SK-N-SH (cell line): ENCODE results near the gene CNGA4. TPM values are rescaled to one million over a fixed set of nuclear protein-coding genes. Genes with fewer than 3 reads are reported as not detected.

Source experiments
- CTCF ChIA-PET: fragments of 300-600, 350-600 bp; formaldehyde crosslinking; extraction: SDS; loops from one replicate; lab custom pipeline; 2021; lab: Yijun Ruan, JAX
- POLR2A ChIA-PET: fragments of 350-600 bp; sonication (Branson Sonifier 250); formaldehyde crosslinking; extraction: SDS; loops from one replicate; lab custom pipeline; 2020; ENCODE audit warnings: antibody characterized with exemption, inconsistent platforms; lab: Yijun Ruan, JAX
- DNase-seq: peaks from one replicate; pipeline ENCODE4 v3.0.0; 2012
- H2AFZ ChIP-seq: fragments of 200-600 bp; sonication (generic); 2 replicates; pipeline ENCODE4 v1.8.1; 2016; ENCODE audit warnings: antibody characterized with exemption, mild to moderate bottlenecking, low read depth
- H3F3A ChIP-seq: fragments of 200-600 bp; sonication (generic); replicated peaks from 2 replicates; pipeline ENCODE3; 2016; ENCODE audit warnings: antibody characterized with exemption, mild to moderate bottlenecking; ENCODE audit not compliant: insufficient read depth
- H3K27ac ChIP-seq, 2 experiments: fragments of 200-500 bp in 1 of 2; fragments of 200-600 bp in 1 of 2; sonication (Bioruptor generic) in 1 of 2; sonication (generic), shearing (Covaris generic) in 1 of 2; 2 replicates each; pipeline versions ENCODE4 v1.5.1 to v1.6.1; 2014 to 2016; ENCODE audit warnings: low read depth in 2 of 2, inconsistent platforms in 1 of 2, low read length in 1 of 2, mild to moderate bottlenecking in 1 of 2, mixed read lengths in 1 of 2
- H3K27me3 ChIP-seq: fragments of 200-600 bp; sonication (generic), shearing (Covaris generic); 2 replicates; pipeline ENCODE4 v1.6.1; 2016; ENCODE audit warnings: mixed run types; ENCODE audit not compliant: insufficient read depth
- H3K36me3 ChIP-seq, 2 experiments: fragments of 200-500 bp in 1 of 2; fragments of 200-600 bp in 1 of 2; sonication (Bioruptor generic) in 1 of 2; sonication (generic) in 1 of 2; replicated peaks in 1 of 2; 2 replicates each; pipeline versions ENCODE3 to v1.5.1; 2014 to 2016; ENCODE audit warnings: low read length in 1 of 2, mild to moderate bottlenecking in 1 of 2; ENCODE audit not compliant: insufficient read depth in 2 of 2, control insufficient read depth in 1 of 2
- H3K4me1 ChIP-seq, 2 experiments: fragments of 200-500 bp in 1 of 2; fragments of 200-600 bp in 1 of 2; sonication (Bioruptor generic) in 1 of 2; sonication (generic), shearing (Covaris generic) in 1 of 2; 2 replicates each; pipeline versions ENCODE4 v1.5.1 to v1.6.1; 2014 to 2016; ENCODE audit warnings: low read depth in 1 of 2, low read length in 1 of 2, mixed run types in 1 of 2; ENCODE audit not compliant: insufficient read depth in 2 of 2, control insufficient read depth in 1 of 2
- H3K4me2 ChIP-seq: fragments of 200-600 bp; sonication (generic), shearing (Covaris generic); 2 replicates; pipeline ENCODE4 v1.6.1; 2017; ENCODE audit warnings: mixed run types
- H3K4me3 ChIP-seq, 2 experiments: fragments of 200-500 bp in 1 of 2; fragments of 200-600 bp in 1 of 2; sonication (Bioruptor generic) in 1 of 2; sonication (generic), shearing (Covaris generic) in 1 of 2; 2 replicates each; pipeline versions ENCODE4 v1.5.1 to v1.8.1; 2014 to 2016; ENCODE audit warnings: low read depth in 2 of 2, inconsistent platforms in 1 of 2, low read length in 1 of 2, mild to moderate bottlenecking in 1 of 2, mixed read lengths in 1 of 2, moderate library complexity in 1 of 2
- H3K79me2 ChIP-seq: fragments of 200-600 bp; sonication (generic); 2 replicates; pipeline ENCODE4 v1.8.1; 2017; ENCODE audit warnings: mild to moderate bottlenecking; ENCODE audit not compliant: insufficient read depth
- H3K9ac ChIP-seq: fragments of 200-600 bp; sonication (generic); 2 replicates; pipeline ENCODE4 v1.6.1; 2017; ENCODE audit warnings: mixed run types
- H3K9me2 ChIP-seq: fragments of 200-600 bp; sonication (generic); 2 replicates; pipeline ENCODE4 v1.6.1; 2017; ENCODE audit warnings: mixed run types
- H3K9me3 ChIP-seq: fragments of 200-600 bp; sonication (generic); 2 replicates; pipeline ENCODE4 v1.6.1; 2017; ENCODE audit warnings: mixed run types, mild to moderate bottlenecking, moderate library complexity
- H4K20me1 ChIP-seq: fragments of 200-600 bp; sonication (generic); 2 replicates; pipeline ENCODE4 v1.6.1; 2017; ENCODE audit warnings: mild to moderate bottlenecking, mixed run types; ENCODE audit not compliant: insufficient read depth
- EZH2phosphoT487 ChIP-seq: fragments of 200-600 bp; sonication (generic); IDR thresholded peaks from 2 replicates; pipeline ENCODE4 v1.6.1; 2017; ENCODE audit warnings: low read depth, mixed run types, mild to moderate bottlenecking, antibody characterized with exemption, moderate library complexity, borderline replicate concordance
- FOSL2 ChIP-seq: IDR thresholded peaks from 2 replicates; pipeline ENCODE4 v1.4.0; 2012; ENCODE audit warnings: low read depth, mild to moderate bottlenecking, moderate library complexity, borderline replicate concordance
- GATA2 ChIP-seq: sonication (generic); formaldehyde crosslinking; IDR thresholded peaks from 2 replicates; pipeline ENCODE4 v1.5.0; 2020; ENCODE audit warnings: mild to moderate bottlenecking, missing genetic modification reagents
- MEF2A ChIP-seq: IDR thresholded peaks from 2 replicates; pipeline ENCODE4 v1.4.0; 2012; ENCODE audit warnings: low read depth, borderline replicate concordance
- MXI1 ChIP-seq: IDR thresholded peaks from 2 replicates; pipeline ENCODE4 v1.6.1; 2012; ENCODE audit warnings: mild to moderate bottlenecking, low read depth, low read length, improper control_type of control experiment
- NFIC ChIP-seq: IDR thresholded peaks from 2 replicates; pipeline ENCODE4 v1.4.0; 2012; ENCODE audit warnings: borderline replicate concordance
- POLR2AphosphoS5 ChIP-seq: IDR thresholded peaks from 2 replicates; pipeline ENCODE4 v1.6.1; 2012; ENCODE audit warnings: low read depth, low read length
- RAD21 ChIP-seq: IDR thresholded peaks from 2 replicates; pipeline ENCODE4 v1.6.1; 2012; ENCODE audit warnings: mild to moderate bottlenecking, low read length
- TAF1 ChIP-seq: IDR thresholded peaks from 2 replicates; pipeline ENCODE4 v1.6.1; 2012; ENCODE audit warnings: low read depth, mild to moderate bottlenecking, low read length, moderate library complexity, borderline replicate concordance
- TCF12 ChIP-seq: IDR thresholded peaks from 2 replicates; pipeline ENCODE4 v1.4.0; 2012
- WGBS: methylation state at CpG from one replicate; pipeline ENCODE4 v1.1.6; 2017; ENCODE audit warnings: low lambda C conversion rate; 5-methylcytosine and 5-hydroxymethylcytosine counted together
- polyA plus RNA-seq, 3 experiments: library from polyadenylated mRNA; depleted of rRNA; stranded (reverse); fragments of >200 nt; gene quantifications; 2 replicates each; pipeline ENCODE4 v1.2.3, GENCODE V29; 2012
- TF ChIP-seq, protein P1 (sequence below): fragments of 150-350 bp; IDR thresholded peaks from 2 replicates; pipeline ENCODE4 v1.6.1; 2016; ENCODE audit warnings: mild to moderate bottlenecking, low read depth, low read length
- TF ChIP-seq, protein P2 (sequence below): IDR thresholded peaks from 2 replicates; pipeline ENCODE4 v1.4.0; 2012; ENCODE audit warnings: low read depth
- TF ChIP-seq, protein P3 (sequence below): fragments of 200-600 bp; sonication (generic); IDR thresholded peaks from 2 replicates; pipeline ENCODE4 v1.6.1; 2017; ENCODE audit warnings: antibody characterized with exemption, mild to moderate bottlenecking, moderate library complexity
- TF ChIP-seq, protein P4 (sequence below): IDR thresholded peaks from 2 replicates; pipeline ENCODE4 v1.6.1; 2012; ENCODE audit warnings: mild to moderate bottlenecking, low read depth, low read length, moderate library complexity
- TF ChIP-seq, protein P5 (sequence below): IDR thresholded peaks from 2 replicates; pipeline ENCODE4 v1.4.0; 2012; ENCODE audit warnings: low read depth, borderline replicate concordance

Gene CNGA4
- polyA plus RNA-seq, 1 of the 3 experiments (the other 2 are of a cell fraction) = 0.13 TPM

DNA sequence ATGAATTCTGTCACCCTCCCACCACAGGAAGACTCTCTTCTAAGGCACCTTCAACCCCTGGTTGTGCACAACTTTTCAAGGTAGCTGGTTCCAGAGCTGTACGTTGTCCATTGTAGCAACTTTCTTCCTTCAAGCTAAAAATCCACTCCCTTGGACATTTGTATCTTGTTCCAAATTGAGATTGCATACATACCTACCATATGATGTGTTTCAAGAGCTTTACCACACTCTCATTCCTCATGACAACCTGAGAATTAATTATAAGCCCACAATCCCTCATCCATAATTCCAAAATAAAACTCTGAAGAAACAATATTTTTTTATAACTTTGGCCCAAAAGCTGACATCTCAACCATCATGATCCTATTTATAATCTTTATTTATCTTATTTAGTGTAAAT is 36.8 kb upstream of the CNGA4 start:
- CTCF ChIA-PET = no interaction called here
- TF ChIP-seq, protein P1, sequence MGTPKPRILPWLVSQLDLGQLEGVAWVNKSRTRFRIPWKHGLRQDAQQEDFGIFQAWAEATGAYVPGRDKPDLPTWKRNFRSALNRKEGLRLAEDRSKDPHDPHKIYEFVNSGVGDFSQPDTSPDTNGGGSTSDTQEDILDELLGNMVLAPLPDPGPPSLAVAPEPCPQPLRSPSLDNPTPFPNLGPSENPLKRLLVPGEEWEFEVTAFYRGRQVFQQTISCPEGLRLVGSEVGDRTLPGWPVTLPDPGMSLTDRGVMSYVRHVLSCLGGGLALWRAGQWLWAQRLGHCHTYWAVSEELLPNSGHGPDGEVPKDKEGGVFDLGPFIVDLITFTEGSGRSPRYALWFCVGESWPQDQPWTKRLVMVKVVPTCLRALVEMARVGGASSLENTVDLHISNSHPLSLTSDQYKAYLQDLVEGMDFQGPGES = no peak
- no peak for TF ChIP-seq MEF2A
- TF ChIP-seq GATA2 (CRISPR knock-in tag) = no peak
- no peak for TF ChIP-seq MXI1
- TF ChIP-seq TAF1 = no peak
- no peak for TF ChIP-seq TCF12
- TF ChIP-seq, protein P2, sequence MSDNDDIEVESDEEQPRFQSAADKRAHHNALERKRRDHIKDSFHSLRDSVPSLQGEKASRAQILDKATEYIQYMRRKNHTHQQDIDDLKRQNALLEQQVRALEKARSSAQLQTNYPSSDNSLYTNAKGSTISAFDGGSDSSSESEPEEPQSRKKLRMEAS = no peak
- TF ChIP-seq NFIC = no peak
- TF ChIP-seq, protein P3, sequence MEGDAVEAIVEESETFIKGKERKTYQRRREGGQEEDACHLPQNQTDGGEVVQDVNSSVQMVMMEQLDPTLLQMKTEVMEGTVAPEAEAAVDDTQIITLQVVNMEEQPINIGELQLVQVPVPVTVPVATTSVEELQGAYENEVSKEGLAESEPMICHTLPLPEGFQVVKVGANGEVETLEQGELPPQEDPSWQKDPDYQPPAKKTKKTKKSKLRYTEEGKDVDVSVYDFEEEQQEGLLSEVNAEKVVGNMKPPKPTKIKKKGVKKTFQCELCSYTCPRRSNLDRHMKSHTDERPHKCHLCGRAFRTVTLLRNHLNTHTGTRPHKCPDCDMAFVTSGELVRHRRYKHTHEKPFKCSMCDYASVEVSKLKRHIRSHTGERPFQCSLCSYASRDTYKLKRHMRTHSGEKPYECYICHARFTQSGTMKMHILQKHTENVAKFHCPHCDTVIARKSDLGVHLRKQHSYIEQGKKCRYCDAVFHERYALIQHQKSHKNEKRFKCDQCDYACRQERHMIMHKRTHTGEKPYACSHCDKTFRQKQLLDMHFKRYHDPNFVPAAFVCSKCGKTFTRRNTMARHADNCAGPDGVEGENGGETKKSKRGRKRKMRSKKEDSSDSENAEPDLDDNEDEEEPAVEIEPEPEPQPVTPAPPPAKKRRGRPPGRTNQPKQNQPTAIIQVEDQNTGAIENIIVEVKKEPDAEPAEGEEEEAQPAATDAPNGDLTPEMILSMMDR = no peak
- TF ChIP-seq EZH2phosphoT487 = no peak
- no peak for TF ChIP-seq FOSL2
- TF ChIP-seq, protein P4, sequence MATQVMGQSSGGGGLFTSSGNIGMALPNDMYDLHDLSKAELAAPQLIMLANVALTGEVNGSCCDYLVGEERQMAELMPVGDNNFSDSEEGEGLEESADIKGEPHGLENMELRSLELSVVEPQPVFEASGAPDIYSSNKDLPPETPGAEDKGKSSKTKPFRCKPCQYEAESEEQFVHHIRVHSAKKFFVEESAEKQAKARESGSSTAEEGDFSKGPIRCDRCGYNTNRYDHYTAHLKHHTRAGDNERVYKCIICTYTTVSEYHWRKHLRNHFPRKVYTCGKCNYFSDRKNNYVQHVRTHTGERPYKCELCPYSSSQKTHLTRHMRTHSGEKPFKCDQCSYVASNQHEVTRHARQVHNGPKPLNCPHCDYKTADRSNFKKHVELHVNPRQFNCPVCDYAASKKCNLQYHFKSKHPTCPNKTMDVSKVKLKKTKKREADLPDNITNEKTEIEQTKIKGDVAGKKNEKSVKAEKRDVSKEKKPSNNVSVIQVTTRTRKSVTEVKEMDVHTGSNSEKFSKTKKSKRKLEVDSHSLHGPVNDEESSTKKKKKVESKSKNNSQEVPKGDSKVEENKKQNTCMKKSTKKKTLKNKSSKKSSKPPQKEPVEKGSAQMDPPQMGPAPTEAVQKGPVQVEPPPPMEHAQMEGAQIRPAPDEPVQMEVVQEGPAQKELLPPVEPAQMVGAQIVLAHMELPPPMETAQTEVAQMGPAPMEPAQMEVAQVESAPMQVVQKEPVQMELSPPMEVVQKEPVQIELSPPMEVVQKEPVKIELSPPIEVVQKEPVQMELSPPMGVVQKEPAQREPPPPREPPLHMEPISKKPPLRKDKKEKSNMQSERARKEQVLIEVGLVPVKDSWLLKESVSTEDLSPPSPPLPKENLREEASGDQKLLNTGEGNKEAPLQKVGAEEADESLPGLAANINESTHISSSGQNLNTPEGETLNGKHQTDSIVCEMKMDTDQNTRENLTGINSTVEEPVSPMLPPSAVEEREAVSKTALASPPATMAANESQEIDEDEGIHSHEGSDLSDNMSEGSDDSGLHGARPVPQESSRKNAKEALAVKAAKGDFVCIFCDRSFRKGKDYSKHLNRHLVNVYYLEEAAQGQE = no peak
- TF ChIP-seq, protein P5, sequence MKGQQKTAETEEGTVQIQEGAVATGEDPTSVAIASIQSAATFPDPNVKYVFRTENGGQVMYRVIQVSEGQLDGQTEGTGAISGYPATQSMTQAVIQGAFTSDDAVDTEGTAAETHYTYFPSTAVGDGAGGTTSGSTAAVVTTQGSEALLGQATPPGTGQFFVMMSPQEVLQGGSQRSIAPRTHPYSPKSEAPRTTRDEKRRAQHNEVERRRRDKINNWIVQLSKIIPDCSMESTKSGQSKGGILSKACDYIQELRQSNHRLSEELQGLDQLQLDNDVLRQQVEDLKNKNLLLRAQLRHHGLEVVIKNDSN = no peak
- TF ChIP-seq RAD21 = no peak
- TF ChIP-seq POLR2AphosphoS5 = no peak
- TF ChIP-seq, all 33 proteins: peak for 0

More for the DNA sequence above, 36.8 kb upstream of the CNGA4 start:
- POLR2A ChIA-PET = no interaction called here
- Histone ChIP-seq H3K36me3 (peaks cover 6 to 10% of the 10 kb centered on the region in 2 experiments), H4K20me1 (no peaks in the 10 kb centered on the region), H3K9me2 (no peaks in the 10 kb centered on the region), H3K4me3 (no peak overlapping the region), H3K4me2 (no peak overlapping the region), H3K9ac (no peak overlapping the region), H2AFZ (no peak overlapping the region), H3K27me3 (no peaks in the 10 kb centered on the region), H3F3A (no peaks in the 10 kb centered on the region), H3K9me3 (no peaks in the 10 kb centered on the region), H3K27ac (no peak overlapping the region), H3K79me2 (no peaks in the 10 kb centered on the region), H3K4me1 (no peaks in the 10 kb centered on the region)
- DNase-seq = no peak
- 82% methylated on average over 1 of the region's 1 CpG for WGBS
